ENCODE measurements around the gene TRIM33. TPM values are rescaled to one million over a fixed set of nuclear protein-coding genes. Genes with fewer than 3 reads are reported as not detected.

The TRIM33 gene
- total and polyA plus RNA-seq, 2 of the 8 experiments (the other 6 are each of a cell fraction or from before 2014, with no cell fraction given) = 17.1 to 52.3 TPM

DNA sequence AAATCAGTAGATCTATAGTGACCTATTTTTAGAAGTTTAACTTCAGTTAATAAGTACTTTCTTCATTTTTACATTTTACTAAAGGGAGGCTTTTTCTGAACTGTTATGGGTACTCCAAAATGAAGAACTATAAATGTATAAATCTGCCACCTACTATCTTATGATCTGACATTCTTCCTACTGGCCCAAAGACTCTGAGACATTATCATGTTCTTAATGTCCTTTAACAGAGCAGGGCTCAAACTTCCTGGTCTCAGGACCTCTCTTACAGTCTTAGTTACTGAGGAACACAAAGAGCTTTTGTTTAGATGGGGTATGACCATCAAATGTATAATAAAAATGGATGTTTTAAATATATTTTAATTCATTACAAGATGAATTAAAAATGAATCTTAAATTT is 8.9 kb downstream of the TRIM33 start:
- H2BK120ac ChIP-seq (replicated peaks; ENCODE audit: low read depth, low read length) = no peak overlapping the region
- peaks cover 6% of the 10 kb centered on the region for H3K79me1 ChIP-seq (ENCODE audit: low read depth, low read length)
- H3K56ac ChIP-seq (replicated peaks; ENCODE audit: insufficient read length, low read depth, low read length) = no peak overlapping the region
- no peak overlapping the region for H3K23ac ChIP-seq (ENCODE audit: insufficient read length)
- no peak overlapping the region for H3K4ac ChIP-seq (replicated peaks; ENCODE audit: insufficient read length, low read depth, low read length)
- no peak for FAIRE-seq
- H3K4me2 ChIP-seq (ENCODE audit: insufficient read depth in 1 of 2, low read depth in 2 of 2, low read length in 2 of 2) = no peak overlapping the region
- no peak overlapping the region for H2BK5ac ChIP-seq (ENCODE audit: low read depth, low read length)
- no peaks in the 10 kb centered on the region for H3K9me3 ChIP-seq (ENCODE audit: insufficient read depth in 2 of 2, low read depth in 1 of 2, low read length in 1 of 2)
- H2AFZ ChIP-seq (ENCODE audit: low read length) = no peak overlapping the region
- H4K8ac ChIP-seq (ENCODE audit: extremely low read depth, insufficient read depth, low read length) = no peak overlapping the region
- H2AK5ac ChIP-seq (ENCODE audit: low read depth, low read length) = no peak overlapping the region
- no peak overlapping the region for H3K18ac ChIP-seq (ENCODE audit: extremely low read depth, low read length)
- peaks cover 13 to 98% of the 10 kb centered on the region in 2 experiments for H3K79me2 ChIP-seq (ENCODE audit: control insufficient read depth in 1 of 2, insufficient read depth in 2 of 2, low read length in 2 of 2)
- no peaks in the 10 kb centered on the region for H3K27me3 ChIP-seq (replicated peaks in 1 of 4; ENCODE audit: control insufficient read depth in 3 of 4, extremely low read depth in 1 of 4, insufficient read depth in 3 of 4, low read length in 3 of 4)
- peaks cover 11 to 14% of the 10 kb centered on the region in 2 experiments for H4K20me1 ChIP-seq (replicated peaks in 1 of 2; ENCODE audit: control insufficient read depth in 1 of 2, insufficient read depth in 2 of 2, low read length in 2 of 2)
- ChIA-PET POLR2A (ENCODE audit: partially characterized antibody) (interaction anchor here (0.6 to 1.0 kb wide), 2 partner anchors 29 to 73 kb away, joined by 3 to 4 read pairs; no protein-coding TSS in a partner anchor), CTCF (ENCODE audit: partially characterized antibody) (interaction anchor here (1.5 kb wide), 1 partner anchor 57 kb away, joined by 3 read pairs; no protein-coding TSS in a partner anchor)
- no peak overlapping the region for H2BK20ac ChIP-seq (ENCODE audit: low read length)
- no peaks in the 10 kb centered on the region; a peak in 1 of 7 replicates for H3K4me1 ChIP-seq (replicated peaks in 1 of 4; ENCODE audit: control insufficient read depth in 3 of 4, insufficient read depth in 4 of 4, low read length in 3 of 4)
- peaks cover 0 to 11% (median 4%) of the 10 kb centered on the region in 4 experiments; a peak in 5 of 8 replicates for H3K36me3 ChIP-seq (ENCODE audit: control insufficient read depth in 2 of 4, insufficient read depth in 4 of 4, low read length in 3 of 4)
- H2BK15ac ChIP-seq (ENCODE audit: low read length) = no peak overlapping the region
- H4K91ac ChIP-seq (replicated peaks; ENCODE audit: insufficient read length, low read length) = no peak overlapping the region
- no peak overlapping the region for H3K9ac ChIP-seq (replicated peaks in 1 of 4; ENCODE audit: extremely low read depth in 1 of 4, low read depth in 3 of 4, low read length in 3 of 4)
- no peak overlapping the region for H3K14ac ChIP-seq (ENCODE audit: insufficient read length)
- H3K23me2 ChIP-seq (ENCODE audit: low read depth, low read length) = no peaks in the 10 kb centered on the region
- H3K4me3 ChIP-seq (ENCODE audit: extremely low read depth in 1 of 4, insufficient read depth in 2 of 4, low read depth in 3 of 4, low read length in 4 of 4) = no peak overlapping the region
- DNase-seq (ENCODE audit: low read depth in 1 of 2, low spot score in 2 of 2) = no peak
- no peak overlapping the region for H3K27ac ChIP-seq (ENCODE audit: low read depth, low read length)
- no peak overlapping the region for H2BK12ac ChIP-seq (ENCODE audit: low read depth, low read length)
- no peak overlapping the region for H4K5ac ChIP-seq (ENCODE audit: insufficient read length, low read depth, low read length)
- TF ChIP-seq KDM5A (IDR thresholded peaks at IDR 0.05; ENCODE audit: low read length) (no peak), KDM4A (IDR thresholded peaks at IDR 0.05; ENCODE audit: low read depth, low read length, severe bottlenecking) (no peak), EP300 (IDR thresholded peaks at IDR 0.05; ENCODE audit: borderline replicate concordance in 1 of 2, low read depth in 2 of 2, low read length in 2 of 2) (no peak), NRF1 (IDR thresholded peaks at IDR 0.05; ENCODE audit: low read depth, low read length) (no peak)
